ENCODE results near the gene ACSS1.

The ACSS1 gene

GRCh38 chr20:25000268-25000801 lies 57.6 kb downstream of the ACSS1 start:
- no peak for TF ChIP-seq ZNF274 (IDR thresholded peaks at IDR 0.05; ENCODE audit: low read depth, low read length)
- TF ChIP-seq SUZ12 (IDR thresholded peaks at IDR 0.05; ENCODE audit: extremely low read depth, insufficient read depth, insufficient read length) = no peak
- TF ChIP-seq YY1 (IDR thresholded peaks at IDR 0.05; ENCODE audit: insufficient read depth, insufficient read length) = no peak
- DNase-seq (ENCODE audit: low read depth, low spot score) = no peak
- Histone ChIP-seq H3K9me3 (ENCODE audit: insufficient read depth, low read length) (no peaks in the 10 kb centered on the region), H3K27me3 (ENCODE audit: insufficient read depth, insufficient read length) (no peaks in the 10 kb centered on the region), H3K36me3 (ENCODE audit: insufficient read depth, insufficient read length, low read length) (no peaks in the 10 kb centered on the region), H3K4me1 (ENCODE audit: insufficient read depth, insufficient read length) (peaks cover under 1% of the 10 kb centered on the region), H3K4me3 (ENCODE audit: insufficient read length, low read depth) (no peak overlapping the region), H3K9ac (ENCODE audit: insufficient read length, low read depth) (no peak overlapping the region)

- Histone ChIP-seq H3K4me3 (ENCODE audit: insufficient read length, low read depth) (no peak overlapping the region), H3K4me1 (ENCODE audit: insufficient read depth, insufficient read length) (peaks cover 4% of the 10 kb centered on the region), H3K9me3 (ENCODE audit: insufficient read depth, low read length) (no peaks in the 10 kb centered on the region), H3K9ac (ENCODE audit: insufficient read length, low read depth) (no peak overlapping the region), H3K27me3 (ENCODE audit: insufficient read depth, insufficient read length) (no peaks in the 10 kb centered on the region), H3K36me3 (ENCODE audit: insufficient read depth, insufficient read length, low read length) (no peaks in the 10 kb centered on the region)
- TF ChIP-seq SUZ12 (IDR thresholded peaks at IDR 0.05; ENCODE audit: extremely low read depth, insufficient read depth, insufficient read length) (no peak), YY1 (IDR thresholded peaks at IDR 0.05; ENCODE audit: insufficient read depth, insufficient read length) (no peak), ZNF274 (IDR thresholded peaks at IDR 0.05; ENCODE audit: low read depth, low read length) (no peak)
- DNase-seq (ENCODE audit: low read depth, low spot score) = no peak
Measured at GRCh38 chr20:24999568-24999967, 58.4 kb downstream of the ACSS1 start.

- TF ChIP-seq SUZ12 (IDR thresholded peaks at IDR 0.05; ENCODE audit: extremely low read depth, insufficient read depth, insufficient read length) (no peak), ZNF274 (IDR thresholded peaks at IDR 0.05; ENCODE audit: low read depth, low read length) (no peak), YY1 (IDR thresholded peaks at IDR 0.05; ENCODE audit: insufficient read depth, insufficient read length) (no peak)
- no peak overlapping the region for H3K4me3 ChIP-seq (ENCODE audit: insufficient read length, low read depth)
- DNase-seq (ENCODE audit: low read depth, low spot score) = no peak
Measured at GRCh38 chr20:24998631-24999445, 59.1 kb downstream of the ACSS1 start.

GRCh38 chr20:24998121-24998520 lies 59.8 kb downstream of the ACSS1 start:
- no peak for DNase-seq (ENCODE audit: low read depth, low spot score)
- no peak overlapping the region for H3K4me3 ChIP-seq (ENCODE audit: insufficient read length, low read depth)
- no peak overlapping the region for H3K9ac ChIP-seq (ENCODE audit: insufficient read length, low read depth)
- no peaks in the 10 kb centered on the region for H3K9me3 ChIP-seq (ENCODE audit: insufficient read depth, low read length)
- H3K4me1 ChIP-seq (ENCODE audit: insufficient read depth, insufficient read length) = peaks cover 4% of the 10 kb centered on the region
- no peaks in the 10 kb centered on the region for H3K27me3 ChIP-seq (ENCODE audit: insufficient read depth, insufficient read length)
- TF ChIP-seq ZNF274 (IDR thresholded peaks at IDR 0.05; ENCODE audit: low read depth, low read length) (no peak), SUZ12 (IDR thresholded peaks at IDR 0.05; ENCODE audit: extremely low read depth, insufficient read depth, insufficient read length) (no peak)
- H3K36me3 ChIP-seq (ENCODE audit: insufficient read depth, insufficient read length, low read length) = no peaks in the 10 kb centered on the region

More at GRCh38 chr20:24998631-24999445, 59.1 kb downstream of the ACSS1 start:
- Histone ChIP-seq H3K4me1 (ENCODE audit: insufficient read depth, insufficient read length) (peaks cover 4% of the 10 kb centered on the region), H3K36me3 (ENCODE audit: insufficient read depth, insufficient read length, low read length) (no peaks in the 10 kb centered on the region), H3K9me3 (ENCODE audit: insufficient read depth, low read length) (no peaks in the 10 kb centered on the region), H3K27me3 (ENCODE audit: insufficient read depth, insufficient read length) (no peaks in the 10 kb centered on the region), H3K9ac (ENCODE audit: insufficient read length, low read depth) (no peak overlapping the region)

GRCh38 chr20:24996449-24997377 lies 61.2 kb downstream of the ACSS1 start:
- H3K9me3 ChIP-seq (ENCODE audit: insufficient read depth, low read length) = no peaks in the 10 kb centered on the region
- no peaks in the 10 kb centered on the region for H3K36me3 ChIP-seq (ENCODE audit: insufficient read depth, insufficient read length, low read length)
- TF ChIP-seq SUZ12 (IDR thresholded peaks at IDR 0.05; ENCODE audit: extremely low read depth, insufficient read depth, insufficient read length) (no peak), YY1 (IDR thresholded peaks at IDR 0.05; ENCODE audit: insufficient read depth, insufficient read length) (no peak), ZNF274 (IDR thresholded peaks at IDR 0.05; ENCODE audit: low read depth, low read length) (no peak)
- H3K27me3 ChIP-seq (ENCODE audit: insufficient read depth, insufficient read length) = no peaks in the 10 kb centered on the region
- peaks cover 4% of the 10 kb centered on the region for H3K4me1 ChIP-seq (ENCODE audit: insufficient read depth, insufficient read length)
- H3K4me3 ChIP-seq (ENCODE audit: insufficient read length, low read depth) = no peak overlapping the region
- DNase-seq (ENCODE audit: low read depth, low spot score) = no peak
- H3K9ac ChIP-seq (ENCODE audit: insufficient read length, low read depth) = no peak overlapping the region

GRCh38 chr20:24995741-24996448 lies 62.0 kb downstream of the ACSS1 start:
- no peak for DNase-seq (ENCODE audit: low read depth, low spot score)
- H3K4me1 ChIP-seq (ENCODE audit: insufficient read depth, insufficient read length) = peaks cover 4% of the 10 kb centered on the region
- H3K9ac ChIP-seq (ENCODE audit: insufficient read length, low read depth) = no peak overlapping the region
- no peaks in the 10 kb centered on the region for H3K36me3 ChIP-seq (ENCODE audit: insufficient read depth, insufficient read length, low read length)
- no peaks in the 10 kb centered on the region for H3K27me3 ChIP-seq (ENCODE audit: insufficient read depth, insufficient read length)
- H3K4me3 ChIP-seq (ENCODE audit: insufficient read length, low read depth) = no peak overlapping the region
- H3K9me3 ChIP-seq (ENCODE audit: insufficient read depth, low read length) = no peaks in the 10 kb centered on the region
- no peak for TF ChIP-seq ZNF274 (IDR thresholded peaks at IDR 0.05; ENCODE audit: low read depth, low read length)
- no peak for TF ChIP-seq YY1 (IDR thresholded peaks at IDR 0.05; ENCODE audit: insufficient read depth, insufficient read length)
- no peak for TF ChIP-seq SUZ12 (IDR thresholded peaks at IDR 0.05; ENCODE audit: extremely low read depth, insufficient read depth, insufficient read length)
